Breast epithelium (tissue), 4 donors: ENCODE measurements around the gene MGST3. TPM values are rescaled to one million over a fixed set of nuclear protein-coding genes. Genes with fewer than 3 reads are reported as not detected.
"Not testable (repeated sequence)": the region's sequence is repeated elsewhere in the genome, so short reads cannot be mapped to it uniquely, and the experiment has no call there.

ENCODE experiments used
- DNase-seq, 2 donors: peaks; one replicate each; pipeline ENCODE4 v3.0.0-alpha.2; 2019; ENCODE audit warnings: low spot score in 2 of 2
- H3K27ac ChIP-seq, 2 donors: fragments of 200-600 bp; sonication (generic) in 1 of 2; one replicate each; pipeline ENCODE4 v1.5.1; 2016 to 2019; ENCODE audit warnings: mild to moderate bottlenecking in 1 of 2
- H3K27me3 ChIP-seq, 2 donors: fragments of 200-600 bp; sonication (generic) in 1 of 2; one replicate each; pipeline versions ENCODE4 v1.5.1 to v1.6.0; 2017 to 2019; ENCODE audit warnings: control low read depth in 1 of 2, mild to moderate bottlenecking in 1 of 2
- H3K36me3 ChIP-seq: fragments of 200-600 bp; one replicate; pipeline ENCODE4 v1.5.1; 2019
- H3K4me1 ChIP-seq, 2 donors: fragments of 200-600 bp; sonication (generic); one replicate each; pipeline ENCODE4 v1.5.1; 2016 to 2019; ENCODE audit warnings: control low read depth in 1 of 2
- H3K4me3 ChIP-seq, 3 donors: fragments of 200-600 bp; sonication (generic); 1 replicate in 2 of 3; 2 replicates in 1 of 3; pipeline ENCODE4 v1.5.1; 2016 to 2019; ENCODE audit warnings: mild to moderate bottlenecking in 3 of 3, moderate library complexity in 2 of 3
- H3K9me3 ChIP-seq, 2 donors: fragments of 200-600 bp; sonication (generic) in 1 of 2; one replicate each; pipeline ENCODE4 v1.5.1; 2016 to 2019; ENCODE audit warnings: control low read depth in 1 of 2
- POLR2A ChIP-seq: fragments of 450-650 bp; IDR thresholded peaks from one replicate; pipeline ENCODE4 v1.6.1; 2016; ENCODE audit warnings: antibody characterized with exemption, mild to moderate bottlenecking, moderate library complexity
- POLR2AphosphoS5 ChIP-seq, 3 donors: sonication (generic); formaldehyde crosslinking; IDR thresholded peaks; one replicate each; pipeline ENCODE4 v1.6.1; 2017; ENCODE audit warnings: antibody characterized with exemption in 3 of 3
- intact Hi-C: fragments of 100-400 bp; cut with DNase I; formaldehyde crosslinking; loops from one replicate; pipeline ENCODE4 v1.15.1; 2023; ENCODE audit warnings: low total_unique reads
- total RNA-seq, 3 donors: library from RNA; depleted of rRNA; stranded (reverse); fragments of >200 nt; gene quantifications; one replicate each; pipeline ENCODE4 v1.1.0, GENCODE V29; 2016
- TF ChIP-seq, protein P1 (sequence below), 3 donors: fragments of 450-650 bp; IDR thresholded peaks; one replicate each; pipeline ENCODE4 v1.5.1; 2016 to 2017; ENCODE audit warnings: antibody characterized with exemption in 3 of 3, mild to moderate bottlenecking in 3 of 3, moderate library complexity in 3 of 3

The MGST3 gene
- total RNA-seq: 100 to 1,000 TPM; 140 to 318 (median 251) TPM

DNA sequence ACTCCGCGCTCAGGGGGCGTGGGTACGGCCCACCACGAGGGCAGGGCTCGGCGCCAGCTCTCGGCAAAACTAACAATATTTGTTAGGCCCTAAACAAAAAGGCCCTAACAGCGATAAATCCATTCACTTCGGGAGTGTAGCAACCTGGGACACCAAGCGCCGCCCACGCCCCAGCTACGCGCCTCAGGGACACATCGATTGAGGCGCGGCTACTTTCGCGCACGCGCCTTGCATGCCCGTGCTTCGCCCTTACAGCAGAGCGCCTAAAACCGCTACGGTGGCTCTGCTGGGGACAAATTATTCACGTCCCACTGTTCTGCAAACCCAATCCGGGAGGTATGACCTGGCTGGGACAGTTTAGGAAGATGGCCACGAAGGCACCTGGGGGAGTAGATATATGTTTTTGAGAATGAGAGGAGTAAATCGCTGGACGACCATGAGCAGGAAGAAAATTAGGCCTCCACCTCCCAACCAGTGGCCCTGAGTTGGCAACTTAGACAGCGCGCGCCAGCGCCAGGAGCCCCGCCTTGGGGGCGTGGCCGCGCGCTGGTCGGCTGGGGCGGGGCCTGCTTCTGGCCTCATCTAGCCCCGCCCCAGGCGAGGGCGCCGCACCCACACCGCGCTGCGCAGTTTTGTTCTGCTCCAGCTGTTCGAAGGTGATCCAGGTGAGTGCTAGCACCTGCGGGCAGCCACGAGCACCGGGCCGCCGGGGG, at the start of gene MGST3:
TSS of gene MGST3 (plus strand) at position 606 of the 713 bp plus-strand sequence. CDS start 18,614 bp downstream, outside the sequence.
- Histone ChIP-seq H3K27ac (peak within 1 kb of the TSS; percentile 92 to 94), H3K4me3 (peak within 1 kb of the TSS; percentile 79 to 89 (median 79)), H3K36me3 (no peaks in the 10 kb centered on the region), H3K9me3 (no peaks in the 10 kb centered on the region), H3K4me1 (peaks cover 0 to 8% of the 10 kb centered on the region in 2 donors), H3K27me3 (no peaks in the 10 kb centered on the region)
- TF ChIP-seq, protein P1, sequence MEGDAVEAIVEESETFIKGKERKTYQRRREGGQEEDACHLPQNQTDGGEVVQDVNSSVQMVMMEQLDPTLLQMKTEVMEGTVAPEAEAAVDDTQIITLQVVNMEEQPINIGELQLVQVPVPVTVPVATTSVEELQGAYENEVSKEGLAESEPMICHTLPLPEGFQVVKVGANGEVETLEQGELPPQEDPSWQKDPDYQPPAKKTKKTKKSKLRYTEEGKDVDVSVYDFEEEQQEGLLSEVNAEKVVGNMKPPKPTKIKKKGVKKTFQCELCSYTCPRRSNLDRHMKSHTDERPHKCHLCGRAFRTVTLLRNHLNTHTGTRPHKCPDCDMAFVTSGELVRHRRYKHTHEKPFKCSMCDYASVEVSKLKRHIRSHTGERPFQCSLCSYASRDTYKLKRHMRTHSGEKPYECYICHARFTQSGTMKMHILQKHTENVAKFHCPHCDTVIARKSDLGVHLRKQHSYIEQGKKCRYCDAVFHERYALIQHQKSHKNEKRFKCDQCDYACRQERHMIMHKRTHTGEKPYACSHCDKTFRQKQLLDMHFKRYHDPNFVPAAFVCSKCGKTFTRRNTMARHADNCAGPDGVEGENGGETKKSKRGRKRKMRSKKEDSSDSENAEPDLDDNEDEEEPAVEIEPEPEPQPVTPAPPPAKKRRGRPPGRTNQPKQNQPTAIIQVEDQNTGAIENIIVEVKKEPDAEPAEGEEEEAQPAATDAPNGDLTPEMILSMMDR (IDR thresholded peaks at IDR 0.05): no peak
- TF ChIP-seq POLR2AphosphoS5 (IDR thresholded peaks at IDR 0.05): peak; percentile 10 to 80 (median 61)
- peak; percentile 43 for TF ChIP-seq POLR2A
- intact Hi-C loops: loop anchor here (10.0 kb wide), 1 partner anchor 134 kb away; the partner anchor contains the start of gene TMCO1
- DNase-seq: peak; percentile 89 to 92

GRCh38 chr1:165581926-165582325, 49.1 kb upstream of the MGST3 start:
- Histone ChIP-seq H3K4me3 (no peak overlapping the region), H3K9me3 (no peaks in the 10 kb centered on the region), H3K36me3 (no peaks in the 10 kb centered on the region), H3K27ac (no peak overlapping the region), H3K27me3 (no peaks in the 10 kb centered on the region), H3K4me1 (no peaks in the 10 kb centered on the region)
- intact Hi-C loops: no loop called here
- DNase-seq: no peak
- TF ChIP-seq POLR2A (no peak), POLR2AphosphoS5 (IDR thresholded peaks at IDR 0.05) (no peak)
- TF ChIP-seq, protein P1 (IDR thresholded peaks at IDR 0.05): no peak

DNA sequence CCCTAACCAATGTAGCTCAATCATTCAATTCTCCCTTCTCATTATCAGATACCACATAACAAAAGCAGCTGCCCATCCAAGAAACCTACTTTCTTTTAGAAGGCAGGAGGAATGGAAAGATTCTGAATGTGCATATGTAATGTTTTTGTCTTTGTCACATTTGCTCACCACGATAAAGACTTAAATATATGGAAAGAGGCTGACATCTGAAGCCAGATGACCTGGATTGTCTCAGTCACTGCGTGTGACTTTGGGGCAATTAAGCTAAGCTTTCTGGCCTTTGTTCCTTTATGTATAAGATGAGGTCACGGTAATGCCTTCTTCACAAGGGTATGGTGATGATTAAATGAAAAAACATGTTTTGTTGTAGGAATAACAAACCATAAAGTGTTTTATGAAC, 44.6 kb upstream of the MGST3 start:
- Histone ChIP-seq H3K4me1 (no peaks in the 10 kb centered on the region), H3K36me3 (no peaks in the 10 kb centered on the region), H3K4me3 (no peak overlapping the region), H3K9me3 (no peaks in the 10 kb centered on the region), H3K27me3 (no peaks in the 10 kb centered on the region), H3K27ac (no peak overlapping the region)
- intact Hi-C loops: no loop called here
- TF ChIP-seq, protein P1 (IDR thresholded peaks at IDR 0.05): no peak
- TF ChIP-seq POLR2AphosphoS5 (IDR thresholded peaks at IDR 0.05) (no peak), POLR2A (no peak)
- DNase-seq: no peak

DNA sequence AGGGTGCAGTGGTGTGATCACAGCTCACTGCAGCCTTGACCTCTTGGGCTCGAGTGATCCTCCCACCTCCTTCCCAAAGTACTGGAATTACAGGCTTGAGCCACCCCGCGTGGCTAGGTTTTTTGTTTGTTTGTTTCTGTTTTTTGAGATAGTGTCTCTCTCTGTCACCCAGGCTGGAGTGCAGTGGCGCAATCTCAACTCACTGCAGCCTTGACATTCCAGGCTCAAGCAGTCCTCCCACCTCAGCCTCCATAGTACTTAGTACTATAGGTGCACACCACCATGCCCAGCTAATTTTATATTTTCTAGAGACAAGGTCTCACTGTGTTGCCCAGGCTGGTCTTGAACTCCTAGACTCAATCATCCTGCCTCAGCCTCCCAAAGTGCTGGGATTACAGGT, 39.6 kb upstream of the MGST3 start:
- intact Hi-C loops: loop anchor here (10.0 kb wide), 1 partner anchor 187 kb away; no protein-coding TSS in a partner anchor
- not testable (repeated sequence) for H3K4me1 ChIP-seq, H3K36me3 ChIP-seq

GRCh38 chr1:165592945-165593823, 37.9 kb upstream of the MGST3 start:
- peak; percentile 57 to 70 for DNase-seq
- TF ChIP-seq, protein P1 (IDR thresholded peaks at IDR 0.05): peak; percentile 93 to 95 (median 93)
- TF ChIP-seq POLR2AphosphoS5 (IDR thresholded peaks at IDR 0.05): no peak
- intact Hi-C loops: loop anchor here (10.0 kb wide), 1 partner anchor 188 kb away; no protein-coding TSS in a partner anchor
- Histone ChIP-seq H3K9me3 (no peaks in the 10 kb centered on the region), H3K27me3 (peaks cover 0 to 9% of the 10 kb centered on the region in 2 donors), H3K36me3 (no peaks in the 10 kb centered on the region), H3K4me3 (no peak overlapping the region), H3K27ac (no peak overlapping the region), H3K4me1 (no peaks in the 10 kb centered on the region)

More for the DNA sequence above, 39.6 kb upstream of the MGST3 start:
- H3K4me3 ChIP-seq, H3K9me3 ChIP-seq, H3K27me3 ChIP-seq, H3K27ac ChIP-seq, DNase-seq: not testable (repeated sequence)
